Urinary bladder (tissue), 4 donors: Measurements from ENCODE around the gene PGRMC1. TPM values are rescaled to one million over a fixed set of nuclear protein-coding genes. Genes with fewer than 3 reads are reported as not detected.
A peak's percentile ranks its signal among the peaks of the same experiment; 100 is the strongest.
"Not testable (repeated sequence)": the region's sequence is repeated elsewhere in the genome, so short reads cannot be mapped to it uniquely, and the experiment has no call there.

Experiments used
- DNase-seq: peaks from one replicate; pipeline ENCODE4 v3.0.0-alpha.2; 2015; ENCODE audit errors: extremely low spot score
- H3K27ac ChIP-seq: one replicate; pipeline ENCODE4 v1.5.1; 2013; ENCODE audit warnings: low read depth, mild to moderate bottlenecking, moderate library complexity
- H3K36me3 ChIP-seq: one replicate; pipeline ENCODE4 v1.6.1; 2013; ENCODE audit warnings: mild to moderate bottlenecking, moderate library complexity; ENCODE audit not compliant: insufficient read depth
- H3K4me1 ChIP-seq: one replicate; pipeline ENCODE4 v1.6.1; 2013; ENCODE audit warnings: mild to moderate bottlenecking, moderate library complexity; ENCODE audit not compliant: insufficient read depth
- H3K4me3 ChIP-seq: one replicate; pipeline ENCODE4 v1.5.1; 2013; ENCODE audit warnings: low read depth, low read length
- WGBS: extraction: QIAGEN DNeasy Blood & Tissue Kit; methylation state at CpG from one replicate; pipeline ENCODE4 v1.1.7; 2013; 5-methylcytosine and 5-hydroxymethylcytosine counted together
- polyA plus RNA-seq: library from polyadenylated mRNA; stranded (reverse); fragments of 200-250 nt; gene quantifications from one replicate; pipeline ENCODE4 v1.2.3, GENCODE V29; 2013
- total RNA-seq: library from RNA; depleted of rRNA; stranded (reverse); fragments of >200 nt; gene quantifications from one replicate; pipeline ENCODE4 v1.2.3, GENCODE V29; 2014
- donor health status: healthy with polysubstance abuse.
- donor health status: healthy.

PGRMC1 gene
- total RNA-seq = 179 TPM
- 136 TPM for polyA plus RNA-seq

DNA sequence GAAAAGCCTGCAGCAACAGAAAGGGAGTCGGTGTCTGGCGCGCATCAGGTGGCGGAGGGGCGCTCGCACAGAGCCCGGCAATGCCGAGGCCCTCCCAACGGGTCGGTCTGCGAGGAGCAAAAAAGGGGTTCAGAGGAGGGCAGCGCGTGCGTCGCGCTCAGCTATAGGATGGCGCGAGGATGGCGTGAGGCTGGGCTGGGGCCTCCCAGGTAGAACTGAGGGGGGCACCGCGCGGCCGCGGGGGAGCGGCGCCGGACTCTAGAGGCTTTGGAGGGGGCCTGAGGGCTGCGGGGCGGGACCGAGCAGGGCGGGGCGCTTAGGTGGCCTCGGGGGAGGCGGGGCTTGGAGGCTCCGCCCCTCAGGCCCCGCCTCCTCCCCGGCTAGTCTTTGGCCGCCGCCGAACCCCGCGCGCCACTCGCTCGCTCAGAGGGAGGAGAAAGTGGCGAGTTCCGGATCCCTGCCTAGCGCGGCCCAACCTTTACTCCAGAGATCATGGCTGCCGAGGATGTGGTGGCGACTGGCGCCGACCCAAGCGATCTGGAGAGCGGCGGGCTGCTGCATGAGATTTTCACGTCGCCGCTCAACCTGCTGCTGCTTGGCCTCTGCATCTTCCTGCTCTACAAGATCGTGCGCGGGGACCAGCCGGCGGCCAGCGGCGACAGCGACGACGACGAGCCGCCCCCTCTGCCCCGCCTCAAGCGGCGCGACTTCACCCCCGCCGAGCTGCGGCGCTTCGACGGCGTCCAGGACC lies at the start of gene PGRMC1:
PGRMC1 (plus strand) TSS at position 414 of the 751 bp plus-strand sequence; CDS start at position 493, 79 bp downstream.
- no peak for DNase-seq
- no peaks in the 10 kb centered on the region for H3K4me1 ChIP-seq
- H3K4me3 ChIP-seq = peak within 1 kb of the TSS; percentile 77
- H3K36me3 ChIP-seq = no peaks in the 10 kb centered on the region
- H3K27ac ChIP-seq = peak within 1 kb of the TSS; percentile 90
- WGBS = under 1% methylated on average over 73 of the region's 82 CpGs

DNA sequence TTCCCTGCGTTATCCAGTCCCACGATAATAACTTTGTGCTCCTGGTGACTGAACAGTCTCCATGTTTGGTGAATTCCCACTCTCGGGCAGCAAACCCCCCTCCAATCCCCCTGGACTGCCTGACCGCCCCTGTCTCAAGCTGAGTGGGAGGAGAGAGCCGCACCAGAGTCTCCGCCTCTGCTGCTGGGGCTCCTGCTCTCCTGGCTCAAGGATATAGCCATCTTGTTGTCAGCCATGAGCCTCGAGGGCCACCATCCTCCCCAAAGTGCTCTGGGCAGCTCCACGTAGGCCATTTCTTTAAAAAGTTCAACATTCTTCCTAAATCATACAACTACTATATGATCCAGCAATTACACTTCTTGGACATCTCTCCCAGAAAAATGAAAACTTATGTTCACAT lies 49.3 kb upstream of the PGRMC1 start:
- 72% methylated on average over 8 of the region's 8 CpGs for WGBS
- no peaks in the 10 kb centered on the region for H3K4me1 ChIP-seq
- H3K27ac ChIP-seq = no peak overlapping the region
- no peaks in the 10 kb centered on the region for H3K36me3 ChIP-seq
- DNase-seq = no peak
- H3K4me3 ChIP-seq = no peak overlapping the region

- no peak for DNase-seq
- WGBS = 83% methylated on average over 4 of the region's 4 CpGs
- no peak overlapping the region for H3K4me3 ChIP-seq
- H3K4me1 ChIP-seq = no peaks in the 10 kb centered on the region
- no peak overlapping the region for H3K27ac ChIP-seq
- H3K36me3 ChIP-seq = no peaks in the 10 kb centered on the region
Observed at GRCh38 chrX:119187298-119187697, 48.8 kb upstream of the PGRMC1 start.

GRCh38 chrX:119189115-119189514 lies 47.0 kb upstream of the PGRMC1 start:
- no peak for DNase-seq
- Histone ChIP-seq H3K4me1 (no peaks in the 10 kb centered on the region), H3K4me3 (no peak overlapping the region), H3K27ac (no peak overlapping the region), H3K36me3 (no peaks in the 10 kb centered on the region)
- 90% methylated on average over 3 of the region's 3 CpGs for WGBS

- Histone ChIP-seq H3K36me3 (no peaks in the 10 kb centered on the region), H3K4me1 (no peaks in the 10 kb centered on the region), H3K4me3 (no peak overlapping the region), H3K27ac (no peak overlapping the region)
- WGBS = 23% methylated on average over 4 of the region's 4 CpGs
- DNase-seq = peak; percentile 4
Observed at GRCh38 chrX:119189595-119189994, 46.5 kb upstream of the PGRMC1 start.

- 52% methylated on average over 4 of the region's 4 CpGs for WGBS
- Histone ChIP-seq H3K27ac (no peak overlapping the region), H3K4me3 (no peak overlapping the region), H3K4me1 (no peaks in the 10 kb centered on the region), H3K36me3 (no peaks in the 10 kb centered on the region)
- no peak for DNase-seq
Observed at GRCh38 chrX:119190091-119190681, 45.9 kb upstream of the PGRMC1 start.

GRCh38 chrX:119190831-119191230 lies 45.3 kb upstream of the PGRMC1 start:
- no peak for DNase-seq
- no peak overlapping the region for H3K27ac ChIP-seq
- no peaks in the 10 kb centered on the region for H3K36me3 ChIP-seq
- no peaks in the 10 kb centered on the region for H3K4me1 ChIP-seq
- WGBS = 54% methylated on average over 8 of the region's 8 CpGs
- no peak overlapping the region for H3K4me3 ChIP-seq

DNA sequence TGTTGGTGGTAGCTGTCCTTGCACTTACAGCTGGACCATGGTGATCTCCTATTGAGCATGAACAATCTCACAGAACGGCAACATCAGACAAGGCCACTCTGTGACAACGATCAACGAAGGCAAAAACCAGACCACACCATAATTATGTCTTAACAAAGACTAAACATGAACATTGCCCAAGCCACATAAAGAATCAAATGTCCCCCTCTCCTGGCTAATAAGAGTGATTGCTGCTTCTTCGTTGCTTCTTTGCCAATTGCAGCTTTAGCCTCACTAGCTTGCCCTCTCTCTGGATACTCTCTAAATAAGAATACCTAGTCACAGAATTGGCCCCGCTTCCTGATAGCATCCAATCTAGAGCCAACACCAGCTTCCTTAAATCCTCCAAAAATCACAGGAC lies 41.5 kb upstream of the PGRMC1 start:
- WGBS = 51% methylated on average over 5 of the region's 5 CpGs
- no peak for DNase-seq
- Histone ChIP-seq H3K4me3 (no peak overlapping the region), H3K4me1 (no peaks in the 10 kb centered on the region), H3K27ac (no peak overlapping the region), H3K36me3 (no peaks in the 10 kb centered on the region)

DNA sequence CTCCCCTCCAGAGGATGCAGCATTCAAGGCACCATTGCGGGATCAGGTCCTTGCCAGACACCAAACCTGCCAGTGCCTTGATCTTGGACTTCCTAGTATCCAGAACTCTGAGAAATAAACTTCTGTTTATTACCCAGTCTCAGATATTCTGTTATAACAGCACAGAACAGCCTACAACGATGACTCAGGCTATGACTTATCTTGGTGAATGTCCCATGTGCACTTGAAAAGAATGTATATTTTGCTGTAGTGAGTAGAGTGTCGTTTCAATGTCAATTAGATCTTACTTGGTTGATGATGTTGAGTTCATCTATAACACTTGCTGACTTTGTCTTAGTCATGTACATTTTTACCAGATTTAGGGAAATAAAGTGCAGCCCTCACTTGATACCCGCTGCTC lies 34.5 kb upstream of the PGRMC1 start:
- H3K36me3 ChIP-seq = no peaks in the 10 kb centered on the region
- no peak overlapping the region for H3K4me3 ChIP-seq
- H3K4me1 ChIP-seq = no peaks in the 10 kb centered on the region
- no peak for DNase-seq
- WGBS = 93% methylated on average over 4 of the region's 4 CpGs
- H3K27ac ChIP-seq = no peak overlapping the region

DNA sequence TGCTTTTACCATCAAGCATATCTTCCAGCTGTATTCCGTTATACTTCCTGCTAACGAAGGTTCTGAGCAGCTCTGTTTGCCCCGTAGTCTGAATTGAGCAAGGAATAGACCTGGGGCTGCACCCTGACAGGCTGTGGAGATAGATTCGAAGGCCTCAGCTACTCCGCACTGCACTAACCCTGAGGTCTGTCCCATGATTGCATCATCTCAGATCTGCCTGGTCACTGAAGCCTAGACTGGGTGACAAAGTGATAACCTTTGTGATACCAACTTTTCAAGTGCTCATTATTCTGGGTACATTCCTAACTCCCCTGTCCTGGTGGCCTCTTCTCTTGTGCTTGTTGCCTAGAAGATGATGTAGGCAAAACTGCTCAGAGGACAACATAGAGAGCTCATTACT lies 29.9 kb upstream of the PGRMC1 start:
- Histone ChIP-seq H3K4me1 (no peaks in the 10 kb centered on the region), H3K4me3 (no peak overlapping the region), H3K36me3 (no peaks in the 10 kb centered on the region), H3K27ac (no peak overlapping the region)
- no peak for DNase-seq
- WGBS = 83% methylated on average over 5 of the region's 5 CpGs

- not testable (repeated sequence) for H3K27ac ChIP-seq, H3K4me3 ChIP-seq, H3K4me1 ChIP-seq, DNase-seq, H3K36me3 ChIP-seq
- WGBS = 74% methylated on average over 10 of the region's 10 CpGs
Observed at GRCh38 chrX:119207483-119207882, 28.6 kb upstream of the PGRMC1 start.

DNA sequence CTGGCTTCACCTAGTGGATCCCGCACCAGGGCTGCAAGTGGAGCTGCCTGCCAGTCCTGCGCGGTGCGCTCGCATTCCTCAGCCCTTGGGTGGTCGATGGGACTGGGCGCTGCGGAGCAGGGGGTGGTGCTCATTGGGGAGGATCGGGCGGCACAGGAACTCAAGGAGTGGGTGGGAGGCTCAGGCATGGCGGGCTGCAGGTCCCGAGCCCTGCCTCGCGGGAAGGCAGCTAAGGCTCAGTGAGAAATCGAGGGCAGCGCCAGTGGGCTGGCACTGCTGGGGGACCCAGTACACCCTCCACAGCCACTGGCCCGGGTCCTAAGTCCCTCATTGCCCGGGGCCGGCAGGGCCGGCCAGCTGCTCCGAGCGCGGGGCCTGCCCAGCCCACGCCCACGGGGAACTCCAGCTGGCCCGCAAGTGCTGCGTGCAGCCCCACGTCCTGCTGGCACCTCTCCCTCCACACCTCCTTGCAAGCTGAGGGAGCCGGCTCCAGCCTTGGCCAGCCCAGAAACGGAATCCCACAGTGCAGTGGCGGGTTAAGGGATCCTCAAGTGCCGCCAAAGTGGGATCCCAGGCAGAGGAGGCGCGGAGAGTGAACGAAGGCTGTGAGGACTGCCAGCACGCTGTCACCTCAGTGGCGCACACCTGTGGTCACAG lies 27.6 kb upstream of the PGRMC1 start:
- Histone ChIP-seq H3K27ac (no peak overlapping the region), H3K4me3 (no peak overlapping the region), H3K36me3 (no peaks in the 10 kb centered on the region), H3K4me1 (no peaks in the 10 kb centered on the region)
- 94% methylated on average over 37 of the region's 37 CpGs for WGBS
- DNase-seq = no peak

GRCh38 chrX:119210931-119211648 lies 25.0 kb upstream of the PGRMC1 start:
- not testable (repeated sequence) for H3K27ac ChIP-seq, DNase-seq, H3K4me3 ChIP-seq, H3K36me3 ChIP-seq, H3K4me1 ChIP-seq
- WGBS = 97% methylated on average over 30 of the region's 30 CpGs
